Fibroblast of peridontal ligament (primary cell): Measurements from ENCODE around the gene MDC1.
"Not testable (repeated sequence)": the region's sequence is repeated elsewhere in the genome, so short reads cannot be mapped to it uniquely, and the experiment has no call there.

Experiments
- DNase-seq: peaks from one replicate; pipeline ENCODE4 v3.0.0-alpha.2; 2010; ENCODE audit errors: extremely low read depth

The MDC1 gene

GRCh38 chr6:30717129-30717844 lies at the start of gene MDC1:
TSS of gene MDC1 (minus strand) at chr6:30717281. CDS start at chr6:30715175, 2,106 bp downstream.
- peak; percentile 100 for DNase-seq

- no peak for DNase-seq
These were observed 49.5 kb upstream of the MDC1 start for GRCh38 chr6:30766461-30767157.

- DNase-seq = not testable (repeated sequence)
These were observed 48.4 kb upstream of the MDC1 start for GRCh38 chr6:30765495-30765894.

- not testable (repeated sequence) for DNase-seq
These were observed 47.5 kb upstream of the MDC1 start for GRCh38 chr6:30764490-30765043.

- DNase-seq = no peak
These were observed 46.8 kb upstream of the MDC1 start for GRCh38 chr6:30763618-30764489.

- DNase-seq = no peak
These were observed 46.1 kb upstream of the MDC1 start for GRCh38 chr6:30763155-30763617.

- DNase-seq = no peak
These were observed 44.8 kb upstream of the MDC1 start for GRCh38 chr6:30761791-30762429.

GRCh38 chr6:30760549-30760948 lies 43.5 kb upstream of the MDC1 start:
- no peak for DNase-seq

GRCh38 chr6:30759575-30760239 lies 42.6 kb upstream of the MDC1 start:
- peak; percentile 94 for DNase-seq

GRCh38 chr6:30757261-30757904 lies 40.3 kb upstream of the MDC1 start:
- no peak for DNase-seq

GRCh38 chr6:30756405-30757003 lies 39.4 kb upstream of the MDC1 start:
- DNase-seq = not testable (repeated sequence)

GRCh38 chr6:30754631-30755030 lies 37.5 kb upstream of the MDC1 start:
- peak; percentile 47 for DNase-seq

GRCh38 chr6:30752157-30752927 lies 35.3 kb upstream of the MDC1 start:
- DNase-seq = peak; percentile 100

- DNase-seq = no peak
These were observed 33.2 kb upstream of the MDC1 start for GRCh38 chr6:30750379-30750668.

- no peak for DNase-seq
These were observed 32.7 kb upstream of the MDC1 start for GRCh38 chr6:30749554-30750378.

- DNase-seq = no peak
These were observed 31.9 kb upstream of the MDC1 start for GRCh38 chr6:30748851-30749540.

- DNase-seq = no peak
These were observed 31.1 kb upstream of the MDC1 start for GRCh38 chr6:30747902-30748769.
